ENCODE data around the gene ZNF532.

Gene ZNF532

DNA sequence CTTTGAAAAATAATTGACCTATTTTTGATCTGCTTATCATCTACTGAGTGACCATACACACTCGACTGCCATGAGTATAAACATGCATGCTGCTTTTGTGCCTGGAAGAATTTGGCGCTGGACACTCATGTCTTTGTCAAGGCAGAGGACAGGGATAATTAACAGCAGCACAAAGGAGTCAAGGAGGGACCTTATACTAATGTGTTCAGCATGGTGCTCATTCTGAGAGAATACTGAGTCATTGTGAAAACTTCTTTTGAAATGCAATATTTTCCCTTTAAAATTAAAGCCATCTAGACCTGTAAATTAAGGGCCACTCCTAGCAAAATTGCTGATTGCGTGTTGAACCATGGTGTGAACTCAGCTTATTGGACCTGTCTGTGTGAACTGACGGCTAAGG is 116.3 kb downstream of the ZNF532 start:
- Mint-ChIP-seq H3K9me3 (no peaks in the 10 kb centered on the region), H3K27ac (no peak overlapping the region), H3K4me1 (no peaks in the 10 kb centered on the region), H3K4me3 (no peak overlapping the region), H3K36me3 (ENCODE audit: low read depth) (peaks cover 84% of the 10 kb centered on the region), H3K27me3 (ENCODE audit: low read depth, poor library complexity) (no peaks in the 10 kb centered on the region)
- TF ChIP-seq, protein P1, sequence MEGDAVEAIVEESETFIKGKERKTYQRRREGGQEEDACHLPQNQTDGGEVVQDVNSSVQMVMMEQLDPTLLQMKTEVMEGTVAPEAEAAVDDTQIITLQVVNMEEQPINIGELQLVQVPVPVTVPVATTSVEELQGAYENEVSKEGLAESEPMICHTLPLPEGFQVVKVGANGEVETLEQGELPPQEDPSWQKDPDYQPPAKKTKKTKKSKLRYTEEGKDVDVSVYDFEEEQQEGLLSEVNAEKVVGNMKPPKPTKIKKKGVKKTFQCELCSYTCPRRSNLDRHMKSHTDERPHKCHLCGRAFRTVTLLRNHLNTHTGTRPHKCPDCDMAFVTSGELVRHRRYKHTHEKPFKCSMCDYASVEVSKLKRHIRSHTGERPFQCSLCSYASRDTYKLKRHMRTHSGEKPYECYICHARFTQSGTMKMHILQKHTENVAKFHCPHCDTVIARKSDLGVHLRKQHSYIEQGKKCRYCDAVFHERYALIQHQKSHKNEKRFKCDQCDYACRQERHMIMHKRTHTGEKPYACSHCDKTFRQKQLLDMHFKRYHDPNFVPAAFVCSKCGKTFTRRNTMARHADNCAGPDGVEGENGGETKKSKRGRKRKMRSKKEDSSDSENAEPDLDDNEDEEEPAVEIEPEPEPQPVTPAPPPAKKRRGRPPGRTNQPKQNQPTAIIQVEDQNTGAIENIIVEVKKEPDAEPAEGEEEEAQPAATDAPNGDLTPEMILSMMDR (IDR thresholded peaks at IDR 0.05), result no peak
- DNase-seq, result no peak

DNA sequence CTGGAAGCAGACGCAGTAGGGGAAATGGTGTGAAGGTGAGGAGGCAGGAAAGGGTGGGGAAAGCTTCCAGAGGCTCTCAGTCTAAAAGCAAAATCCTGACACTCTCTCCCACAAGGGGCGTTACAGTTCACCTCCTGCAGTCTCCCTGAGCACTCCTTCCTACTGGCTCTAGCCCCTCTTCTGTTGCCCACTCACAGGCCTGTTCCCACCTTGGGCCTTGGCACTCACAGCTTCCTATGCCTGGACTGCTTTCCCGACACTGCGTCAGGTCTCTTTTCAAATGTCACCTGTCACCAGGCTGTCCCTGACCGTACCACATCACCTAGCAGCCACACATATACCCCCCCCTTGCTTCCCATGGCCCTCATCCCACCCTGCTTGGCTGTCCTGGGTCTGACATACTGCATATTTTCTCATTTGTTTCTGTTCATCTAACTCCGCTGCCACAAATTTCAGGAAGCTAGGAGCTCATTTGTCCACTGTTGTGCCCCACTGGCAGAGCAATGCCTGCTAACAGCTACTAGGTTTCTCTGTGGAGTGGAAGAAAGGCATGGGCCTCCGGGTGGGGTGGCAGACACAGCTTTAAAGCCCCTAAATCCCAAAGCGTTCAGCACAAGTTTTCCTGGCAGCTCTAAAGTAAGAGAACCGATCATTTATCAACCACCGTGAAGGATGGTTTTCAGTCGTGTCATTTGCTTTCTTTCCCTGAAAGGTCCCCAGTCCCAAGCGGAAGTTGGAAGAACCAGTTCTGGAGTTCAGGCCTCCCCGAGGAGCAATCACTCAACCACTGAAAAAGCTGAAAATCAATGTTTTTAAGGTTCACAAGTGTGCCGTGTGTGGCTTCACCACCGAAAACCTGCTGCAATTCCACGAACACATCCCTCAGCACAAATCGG is 118.8 kb downstream of the ZNF532 start:
- Mint-ChIP-seq H3K4me3 (no peak overlapping the region), H3K4me1 (no peaks in the 10 kb centered on the region), H3K27me3 (ENCODE audit: low read depth, poor library complexity) (no peaks in the 10 kb centered on the region), H3K36me3 (ENCODE audit: low read depth) (peaks cover 89% of the 10 kb centered on the region), H3K9me3 (peaks cover 7% of the 10 kb centered on the region), H3K27ac (peak overlapping the region; percentile 95)
- no peak for DNase-seq
- TF ChIP-seq, protein P1 (IDR thresholded peaks at IDR 0.05), result no peak

DNA sequence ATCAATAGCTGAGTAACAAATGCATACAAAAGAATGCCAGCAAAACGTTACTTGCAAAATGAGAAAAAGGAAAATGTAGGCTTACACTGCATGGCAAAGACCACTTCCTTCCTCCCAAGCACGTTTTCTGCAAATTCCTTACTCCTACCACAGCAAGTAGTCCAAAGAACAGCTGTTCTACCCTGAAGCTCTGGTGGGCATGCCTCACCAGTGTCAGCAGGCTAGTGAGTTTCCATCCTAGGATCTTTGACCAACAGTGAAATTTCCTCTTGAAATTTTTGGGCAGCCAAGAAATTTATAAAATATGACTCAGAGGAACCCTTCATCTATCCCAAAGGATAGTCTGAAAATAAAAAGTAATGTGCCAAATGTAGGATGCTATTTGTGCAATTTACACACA is 123.9 kb downstream of the ZNF532 start:
- no peak for DNase-seq
- peaks cover 40% of the 10 kb centered on the region for H3K36me3 Mint-ChIP-seq (ENCODE audit: low read depth)
- TF ChIP-seq, protein P1 (IDR thresholded peaks at IDR 0.05), result no peak
- H3K9me3 Mint-ChIP-seq, result peaks cover 18% of the 10 kb centered on the region
- H3K27ac Mint-ChIP-seq, result no peak overlapping the region
- no peak overlapping the region for H3K4me3 Mint-ChIP-seq
- H3K27me3 Mint-ChIP-seq (ENCODE audit: low read depth, poor library complexity), result no peaks in the 10 kb centered on the region
- H3K4me1 Mint-ChIP-seq, result no peaks in the 10 kb centered on the region

GRCh38 chr18:58989184-58989759 is 124.6 kb downstream of the ZNF532 start:
- Mint-ChIP-seq H3K4me1 (no peaks in the 10 kb centered on the region), H3K27me3 (ENCODE audit: low read depth, poor library complexity) (no peaks in the 10 kb centered on the region), H3K36me3 (ENCODE audit: low read depth) (peaks cover 33% of the 10 kb centered on the region), H3K27ac (no peak overlapping the region), H3K4me3 (no peak overlapping the region), H3K9me3 (peaks cover 18% of the 10 kb centered on the region)
- no peak for DNase-seq
- TF ChIP-seq, protein P1 (IDR thresholded peaks at IDR 0.05), result no peak

GRCh38 chr18:58990720-58991119 is 126.0 kb downstream of the ZNF532 start:
- no peak overlapping the region for H3K27ac Mint-ChIP-seq
- no peak overlapping the region for H3K4me3 Mint-ChIP-seq
- no peaks in the 10 kb centered on the region for H3K27me3 Mint-ChIP-seq (ENCODE audit: low read depth, poor library complexity)
- no peaks in the 10 kb centered on the region for H3K4me1 Mint-ChIP-seq
- peaks cover 19% of the 10 kb centered on the region for H3K36me3 Mint-ChIP-seq (ENCODE audit: low read depth)
- H3K9me3 Mint-ChIP-seq, result peaks cover 18% of the 10 kb centered on the region
- TF ChIP-seq, protein P1 (IDR thresholded peaks at IDR 0.05), result no peak
- no peak for DNase-seq
